Activated T-cell treated with anti-CD3 and anti-CD28 coated beads, Interleukin-2, amount 50 U/mL, for 4 hours (primary cell): ENCODE data around the gene LHX8. TPM values are rescaled to one million over a fixed set of nuclear protein-coding genes. Genes with fewer than 3 reads are reported as not detected.
"Not testable (repeated sequence)": the region's sequence is repeated elsewhere in the genome, so short reads cannot be mapped to it uniquely, and the experiment has no call there.

ENCODE experiments used
- ATAC-seq, 2 donors: fragments of 200-7000 bp; cut with Tn5 transposase; one replicate each; pipeline ENCODE4 v1.10.0; 2021
- DNase-seq: peaks from one replicate; pipeline ENCODE4 v3.0.0-alpha.2; 2020
- H3K27me3 Mint-ChIP-seq: one replicate; pipeline ENCODE4 v1.8.0; 2021; ENCODE audit warnings: low read depth, mixed read lengths
- H3K36me3 Mint-ChIP-seq: one replicate; pipeline ENCODE4 v1.8.0; 2022; ENCODE audit warnings: mixed read lengths; ENCODE audit not compliant: insufficient read depth
- H3K4me1 Mint-ChIP-seq: one replicate; pipeline ENCODE4 v1.8.0; 2021; ENCODE audit warnings: low read depth, mixed read lengths
- H3K4me3 Mint-ChIP-seq: one replicate; pipeline ENCODE4 v1.8.0; 2021; ENCODE audit warnings: mild to moderate bottlenecking, moderate library complexity, mixed read lengths
- H3K9me3 Mint-ChIP-seq: one replicate; pipeline ENCODE4 v1.8.0; 2021; ENCODE audit warnings: mixed read lengths
- total RNA-seq, 3 donors: library from RNA; stranded (reverse); gene quantifications; one replicate each; pipeline ENCODE4 v1.2.1, GENCODE V29; 2021

The LHX8 gene
- total RNA-seq, 3 donors from 2014 or later: not detected

DNA sequence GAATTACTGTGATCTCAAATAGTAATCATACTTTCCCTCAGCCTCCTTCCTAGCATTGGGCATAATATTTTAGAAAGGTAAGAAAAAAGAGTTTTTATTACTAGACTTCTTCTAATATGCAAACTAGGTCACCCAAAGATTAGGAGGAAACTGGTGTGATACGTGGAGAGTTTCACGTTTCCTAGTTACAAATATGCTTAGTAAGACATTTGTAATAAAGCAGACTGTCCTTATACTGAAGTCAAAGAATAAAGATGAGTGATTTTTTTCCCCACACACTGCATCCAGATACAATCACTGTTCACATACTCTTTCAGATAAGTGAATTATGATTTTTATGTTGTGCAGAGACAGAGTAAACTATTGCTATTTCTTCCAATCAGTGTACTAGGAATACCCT, 17.9 kb downstream of the LHX8 start:
- no peaks in the 10 kb centered on the region for H3K4me1 Mint-ChIP-seq
- H3K27me3 Mint-ChIP-seq: no peaks in the 10 kb centered on the region
- H3K9me3 Mint-ChIP-seq: peaks cover 5% of the 10 kb centered on the region
- H3K4me3 Mint-ChIP-seq: no peak overlapping the region
- DNase-seq (no peak), ATAC-seq (no peak)
- no peaks in the 10 kb centered on the region for H3K36me3 Mint-ChIP-seq

DNA sequence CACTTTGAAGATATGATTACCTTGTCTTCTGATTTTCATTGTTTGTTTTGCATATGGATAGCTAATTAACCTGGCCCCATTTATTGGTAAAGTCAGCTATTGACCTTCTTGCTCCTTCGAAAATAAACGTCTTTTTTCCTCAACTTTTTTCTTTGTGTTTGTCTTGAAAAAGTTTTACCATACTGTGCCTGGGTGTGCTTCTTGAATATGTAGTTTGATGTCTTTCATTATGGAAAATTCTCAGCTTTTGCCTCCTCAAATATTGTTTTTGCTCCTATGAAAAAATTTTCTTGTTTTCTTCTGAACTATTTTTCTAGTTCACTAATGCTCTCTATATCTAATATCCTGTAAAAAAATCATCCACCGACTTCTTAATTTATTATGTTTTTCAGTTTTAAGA, 25.0 kb downstream of the LHX8 start:
- ATAC-seq (no peak), DNase-seq (no peak)
- Mint-ChIP-seq H3K4me1 (no peaks in the 10 kb centered on the region), H3K36me3 (no peaks in the 10 kb centered on the region), H3K27me3 (no peaks in the 10 kb centered on the region), H3K9me3 (peaks cover 7% of the 10 kb centered on the region), H3K4me3 (no peak overlapping the region)

DNA sequence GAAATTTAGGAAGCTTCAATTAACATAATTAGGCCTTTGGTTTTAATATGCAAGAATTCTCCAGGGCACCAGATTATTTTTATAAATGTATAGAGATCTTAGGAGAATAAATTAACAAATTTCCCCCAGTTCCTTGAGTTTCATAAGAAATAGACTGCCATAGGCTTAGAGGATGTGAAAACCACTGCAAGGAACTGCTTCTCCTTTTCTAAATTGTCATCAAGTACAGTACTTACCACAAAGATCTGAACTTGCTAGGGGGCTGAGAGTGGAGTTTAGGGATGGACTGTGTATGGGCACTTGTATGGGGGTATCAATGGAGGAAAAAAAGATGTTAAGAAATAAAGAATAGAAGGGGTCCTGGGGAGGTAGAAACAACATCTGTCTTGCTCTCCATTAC, 31.1 kb downstream of the LHX8 start:
- no peaks in the 10 kb centered on the region for H3K36me3 Mint-ChIP-seq
- H3K4me1 Mint-ChIP-seq: no peaks in the 10 kb centered on the region
- H3K9me3 Mint-ChIP-seq: peaks cover 5% of the 10 kb centered on the region
- no peak for DNase-seq
- no peaks in the 10 kb centered on the region for H3K27me3 Mint-ChIP-seq
- no peak overlapping the region for H3K4me3 Mint-ChIP-seq
- no peak for ATAC-seq

DNA sequence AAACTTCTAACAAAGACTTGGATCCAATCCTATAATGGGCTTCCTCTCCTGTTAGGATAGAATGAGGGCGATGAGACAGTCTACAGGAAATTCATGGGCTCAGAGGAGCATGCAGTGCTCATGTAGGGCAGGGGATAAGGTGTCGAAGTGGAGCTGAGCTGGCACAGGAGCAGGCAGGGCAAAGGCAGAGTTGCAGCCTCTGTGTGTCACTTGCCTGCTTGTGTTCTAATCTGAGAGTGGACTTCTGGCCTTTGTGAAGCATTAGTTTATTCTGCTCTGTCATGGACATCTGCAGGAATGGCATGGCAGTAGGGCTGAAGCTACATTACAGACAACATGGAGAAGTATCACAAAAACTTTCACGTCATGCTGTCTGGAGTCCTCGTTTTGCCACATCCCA, 32.6 kb downstream of the LHX8 start:
- ATAC-seq: no peak
- Mint-ChIP-seq H3K27me3 (no peaks in the 10 kb centered on the region), H3K36me3 (no peaks in the 10 kb centered on the region), H3K9me3 (peaks cover 5% of the 10 kb centered on the region), H3K4me1 (no peaks in the 10 kb centered on the region), H3K4me3 (no peak overlapping the region)
- DNase-seq: no peak

DNA sequence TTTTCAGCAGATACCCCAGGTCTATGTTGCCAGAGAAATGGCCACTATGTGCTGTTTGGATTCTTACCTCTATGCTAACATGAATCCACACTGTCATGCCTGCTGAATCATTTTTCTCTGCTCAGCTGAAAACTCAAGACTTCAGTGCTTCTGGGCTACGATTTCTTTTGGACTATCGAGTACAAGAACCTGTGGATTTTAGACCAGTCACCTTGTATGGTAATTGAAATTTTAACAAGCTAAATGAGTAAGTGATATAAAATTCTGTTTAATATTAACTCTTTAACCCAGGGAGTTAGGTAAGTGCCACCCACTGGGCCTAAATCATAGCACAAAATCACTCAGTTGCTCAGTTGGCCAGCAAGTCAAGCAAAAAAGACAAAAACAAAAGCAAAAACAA, 35.8 kb downstream of the LHX8 start:
- no peaks in the 10 kb centered on the region for H3K4me1 Mint-ChIP-seq
- H3K27me3 Mint-ChIP-seq: no peaks in the 10 kb centered on the region
- DNase-seq: no peak
- no peak for ATAC-seq
- no peak overlapping the region for H3K4me3 Mint-ChIP-seq
- H3K9me3 Mint-ChIP-seq: peaks cover 5% of the 10 kb centered on the region
- no peaks in the 10 kb centered on the region for H3K36me3 Mint-ChIP-seq

DNA sequence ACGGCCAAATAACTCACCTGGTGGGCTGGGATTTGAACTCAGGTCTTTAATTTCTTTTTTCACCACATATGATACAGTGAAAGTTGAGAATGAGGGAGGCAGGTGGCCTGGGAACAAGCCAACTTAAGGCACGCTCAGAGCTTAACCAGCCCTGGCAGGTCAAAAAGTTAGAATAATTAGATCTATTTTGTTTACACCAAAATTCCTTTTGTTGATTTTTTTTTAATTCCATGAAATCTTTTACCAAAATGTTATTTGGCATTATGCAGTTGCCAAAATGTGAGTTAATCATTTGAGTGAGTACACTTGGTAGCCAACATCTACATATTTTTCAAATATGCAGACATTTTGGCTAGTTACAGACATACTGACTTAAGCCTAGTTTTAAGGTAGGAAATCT, 36.8 kb downstream of the LHX8 start:
- H3K36me3 Mint-ChIP-seq: no peaks in the 10 kb centered on the region
- DNase-seq (no peak), ATAC-seq (no peak)
- H3K4me1 Mint-ChIP-seq: no peaks in the 10 kb centered on the region
- no peaks in the 10 kb centered on the region for H3K27me3 Mint-ChIP-seq
- H3K4me3 Mint-ChIP-seq: no peak overlapping the region
- H3K9me3 Mint-ChIP-seq: peaks cover 5% of the 10 kb centered on the region

DNA sequence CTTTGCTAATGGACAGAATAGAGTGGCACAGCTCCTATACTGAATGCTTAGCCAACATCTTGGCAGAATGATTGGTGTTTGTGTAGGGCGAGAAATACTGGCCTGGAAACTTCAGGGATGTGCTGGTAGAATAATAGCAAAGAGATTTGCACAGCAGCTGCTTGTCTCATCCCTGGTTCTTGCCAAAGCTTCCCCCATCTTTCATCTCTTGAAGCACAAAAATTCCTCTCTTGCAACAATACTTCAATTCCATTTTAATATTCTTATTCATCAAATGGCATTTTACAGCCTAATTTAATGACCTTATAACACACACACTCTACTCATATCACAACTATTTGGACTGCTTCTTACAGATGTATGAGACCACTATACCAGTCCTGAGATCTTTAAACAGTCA, 37.7 kb downstream of the LHX8 start:
- Mint-ChIP-seq H3K36me3 (no peaks in the 10 kb centered on the region), H3K4me3 (no peak overlapping the region), H3K27me3 (no peaks in the 10 kb centered on the region), H3K4me1 (no peaks in the 10 kb centered on the region), H3K9me3 (no peaks in the 10 kb centered on the region)
- ATAC-seq (no peak), DNase-seq (no peak)

DNA sequence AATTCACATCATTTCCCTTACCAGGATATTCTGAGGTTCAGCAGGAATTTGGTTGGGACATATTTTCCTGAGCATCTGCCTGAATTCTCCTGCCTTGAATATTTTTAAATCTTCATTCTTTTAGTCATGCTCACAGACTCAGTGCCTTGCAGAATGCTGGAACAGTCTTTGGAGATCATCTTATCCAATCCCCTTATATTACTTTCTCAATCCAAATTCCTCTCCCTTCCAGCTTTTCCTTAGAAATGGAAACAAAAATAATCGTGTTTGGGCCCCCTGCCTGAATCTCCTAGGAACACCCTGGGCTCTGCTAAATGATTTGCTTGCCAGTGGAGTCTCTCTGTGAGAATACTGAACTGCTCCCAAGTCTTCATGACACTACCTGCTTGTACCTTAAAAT, 38.4 kb downstream of the LHX8 start:
- Mint-ChIP-seq H3K4me1 (no peaks in the 10 kb centered on the region), H3K36me3 (no peaks in the 10 kb centered on the region), H3K27me3 (no peaks in the 10 kb centered on the region), H3K4me3 (no peak overlapping the region), H3K9me3 (no peaks in the 10 kb centered on the region)
- DNase-seq (no peak), ATAC-seq (no peak)

DNA sequence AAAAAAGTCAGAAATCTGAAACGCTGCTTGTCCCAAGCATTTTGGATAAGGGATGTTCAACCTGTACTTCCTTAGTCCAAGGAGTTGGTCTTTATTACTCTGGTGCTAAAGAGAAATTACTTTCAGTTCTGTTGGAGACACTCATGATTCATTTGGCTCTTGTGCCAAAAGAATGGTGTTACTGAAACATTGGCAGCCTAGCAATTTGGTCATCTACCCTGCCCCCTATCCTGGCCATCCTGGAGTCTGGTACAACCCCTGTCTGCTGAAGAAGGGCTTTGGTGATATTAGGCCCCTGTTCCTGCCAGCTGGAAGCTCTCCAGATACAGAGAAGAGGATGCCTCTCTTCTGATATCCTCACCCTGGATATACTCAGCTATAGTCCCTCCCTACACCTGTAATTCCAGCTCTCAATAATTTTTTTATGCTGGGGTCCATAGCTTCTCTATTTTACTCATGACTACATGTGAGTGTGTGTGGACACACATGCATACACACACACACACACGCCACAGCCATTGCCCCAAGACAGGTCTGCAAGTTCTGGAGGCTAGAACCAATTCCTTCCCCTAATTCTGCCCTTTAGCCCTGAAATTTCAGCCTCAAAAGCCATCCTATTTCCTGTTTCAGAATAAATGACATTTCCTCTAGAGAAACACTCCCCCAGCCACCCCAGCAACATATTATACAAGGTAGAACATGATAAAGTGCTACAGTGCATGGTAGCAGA, 40.0 kb downstream of the LHX8 start:
- ATAC-seq (no peak), DNase-seq (no peak)
- Mint-ChIP-seq H3K4me3 (no peak overlapping the region), H3K9me3 (no peaks in the 10 kb centered on the region), H3K36me3 (no peaks in the 10 kb centered on the region), H3K27me3 (no peaks in the 10 kb centered on the region), H3K4me1 (no peaks in the 10 kb centered on the region)

DNA sequence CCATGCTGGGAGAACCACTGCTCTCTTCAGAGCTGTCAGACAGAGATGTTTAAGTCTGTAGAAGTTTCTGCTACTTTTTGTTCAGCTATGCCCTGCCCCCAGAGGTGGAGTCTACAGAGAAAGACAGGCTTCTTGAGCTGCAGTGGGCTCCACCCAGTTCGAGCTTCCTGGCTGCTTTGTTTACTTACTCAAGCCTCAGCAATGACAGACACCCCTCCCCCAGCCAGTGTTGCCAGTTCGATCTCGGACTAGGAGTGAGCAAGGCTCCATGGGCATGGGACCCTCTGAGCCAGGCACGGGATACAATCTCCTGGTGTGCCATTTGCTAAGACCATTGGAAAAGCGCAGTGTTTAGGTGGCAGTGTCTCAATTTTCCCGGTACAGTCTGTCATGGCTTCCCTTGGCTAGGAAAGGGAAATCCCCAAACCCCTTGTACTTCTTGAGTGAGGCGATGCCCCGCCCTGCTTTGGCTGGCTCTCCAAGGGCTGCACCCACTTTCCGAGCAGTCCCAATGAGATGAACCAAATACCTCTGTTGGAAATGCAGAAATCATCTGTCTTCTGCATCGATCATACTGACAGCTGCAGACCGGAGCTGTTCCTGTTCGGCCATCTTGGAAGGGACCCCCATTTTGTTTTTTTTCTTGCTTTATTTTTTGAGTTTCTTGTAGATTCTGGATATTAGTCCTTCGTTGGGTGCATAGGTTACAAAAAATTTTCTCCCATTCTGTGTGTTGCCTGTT, 47.2 kb downstream of the LHX8 start:
- not testable (repeated sequence) for H3K27me3 Mint-ChIP-seq

DNA sequence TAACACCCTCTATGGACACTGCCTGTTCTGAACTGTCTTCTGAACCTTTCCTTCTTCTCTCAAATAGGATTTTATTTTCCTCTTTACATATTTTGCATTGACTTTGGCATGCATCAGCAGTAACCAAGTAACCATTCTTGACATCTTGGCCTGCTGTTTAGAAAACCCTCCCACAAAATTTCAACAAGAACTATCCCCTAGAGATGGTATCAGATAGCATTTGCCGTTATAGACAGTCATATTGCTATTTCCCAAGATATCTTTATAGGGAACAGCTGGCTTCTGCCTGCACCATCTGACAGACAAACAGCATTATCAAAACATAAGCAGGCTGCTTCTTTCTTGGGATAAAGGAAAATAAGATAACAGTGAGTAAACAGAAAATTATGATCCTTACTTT, 54.7 kb downstream of the LHX8 start:
- Mint-ChIP-seq H3K27me3 (peaks cover 4% of the 10 kb centered on the region), H3K9me3 (peaks cover 4% of the 10 kb centered on the region), H3K4me1 (no peaks in the 10 kb centered on the region), H3K4me3 (no peak overlapping the region), H3K36me3 (no peaks in the 10 kb centered on the region)
- no peak for ATAC-seq
- no peak for DNase-seq

More for the DNA sequence above, 47.2 kb downstream of the LHX8 start:
- not testable (repeated sequence) for ATAC-seq, H3K4me1 Mint-ChIP-seq, DNase-seq, H3K4me3 Mint-ChIP-seq, H3K36me3 Mint-ChIP-seq
- peaks cover 16% of the 10 kb centered on the region for H3K9me3 Mint-ChIP-seq

DNA sequence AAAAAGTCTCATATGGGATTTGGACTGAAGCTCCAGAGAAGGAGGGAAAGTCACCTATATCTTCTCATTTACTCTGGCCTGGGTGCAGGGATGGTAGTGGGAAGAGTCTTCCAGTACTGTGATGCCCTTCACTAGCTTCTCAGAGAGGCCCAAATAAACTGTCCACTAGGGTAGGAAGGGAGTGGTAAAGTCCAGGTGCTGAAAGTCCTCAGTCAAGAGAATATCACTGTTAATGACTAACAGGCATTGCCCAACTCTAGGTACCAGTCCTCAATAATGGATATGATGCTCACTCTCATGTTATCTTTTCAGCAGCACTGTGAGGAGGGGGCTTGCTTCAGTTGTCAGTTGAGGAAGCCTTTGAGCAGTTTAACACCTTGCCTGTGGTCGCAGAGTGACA, 64.0 kb downstream of the LHX8 start:
- peaks cover 1% of the 10 kb centered on the region for H3K27me3 Mint-ChIP-seq
- no peaks in the 10 kb centered on the region for H3K36me3 Mint-ChIP-seq
- ATAC-seq: no peak
- no peak for DNase-seq
- no peaks in the 10 kb centered on the region for H3K4me1 Mint-ChIP-seq
- no peaks in the 10 kb centered on the region for H3K9me3 Mint-ChIP-seq
- no peak overlapping the region for H3K4me3 Mint-ChIP-seq

DNA sequence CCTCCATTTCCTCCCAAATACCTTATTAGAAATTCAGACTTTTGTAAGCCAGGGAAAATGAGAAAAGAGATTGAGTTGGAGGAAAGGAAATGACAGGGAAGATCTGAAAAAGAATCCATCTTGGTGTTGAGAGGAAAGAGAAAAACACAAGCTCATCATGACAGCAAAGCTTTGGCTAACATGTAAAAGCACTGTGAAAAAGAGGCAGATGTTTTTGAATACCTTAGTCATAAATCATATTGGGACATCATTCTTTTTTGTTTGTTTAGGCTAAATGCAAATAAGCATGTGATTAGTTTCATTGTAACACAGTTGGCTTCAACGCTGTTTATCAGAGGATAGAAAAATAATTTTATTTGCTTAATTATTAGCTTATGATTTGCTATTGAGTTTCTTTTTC, 64.6 kb downstream of the LHX8 start:
- Mint-ChIP-seq H3K9me3 (no peaks in the 10 kb centered on the region), H3K27me3 (peaks cover 1% of the 10 kb centered on the region)
- ATAC-seq: no peak

DNA sequence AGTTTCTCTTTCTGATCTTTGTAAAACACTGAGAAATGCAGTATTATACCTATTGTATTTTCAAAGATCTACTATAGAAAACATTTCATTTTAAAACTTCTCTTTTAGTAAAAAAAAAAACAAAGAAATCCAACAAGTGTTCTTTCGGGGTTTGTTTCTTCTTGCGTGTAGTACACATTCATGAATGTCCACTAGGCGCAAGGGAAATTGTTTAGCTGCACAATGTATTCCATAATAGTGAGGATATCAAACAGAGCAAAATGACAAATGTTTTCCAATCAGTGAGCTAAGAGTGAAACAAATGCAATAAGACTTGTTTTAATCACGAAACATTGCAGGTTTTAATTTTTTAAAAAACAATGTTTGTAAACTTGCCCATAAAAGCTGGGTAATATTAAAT, 68.6 kb downstream of the LHX8 start:
- Mint-ChIP-seq H3K27me3 (no peaks in the 10 kb centered on the region), H3K36me3 (no peaks in the 10 kb centered on the region)
- ATAC-seq: no peak

More for the DNA sequence above, 64.6 kb downstream of the LHX8 start:
- H3K4me3 Mint-ChIP-seq: no peak overlapping the region
- no peak for DNase-seq
- H3K4me1 Mint-ChIP-seq: no peaks in the 10 kb centered on the region
- H3K36me3 Mint-ChIP-seq: no peaks in the 10 kb centered on the region

More for the DNA sequence above, 68.6 kb downstream of the LHX8 start:
- no peaks in the 10 kb centered on the region for H3K9me3 Mint-ChIP-seq
- no peak for DNase-seq
- H3K4me3 Mint-ChIP-seq: no peak overlapping the region
- H3K4me1 Mint-ChIP-seq: no peaks in the 10 kb centered on the region
